Upper lobe of right lung (tissue), 1 donor: ENCODE results near the gene PADI2. TPM values are rescaled to one million over a fixed set of nuclear protein-coding genes. Genes with fewer than 3 reads are reported as not detected.

Experiments
- ATAC-seq: fragments of 200-7000 bp; cut with Tn5 transposase; one replicate; pipeline ENCODE4 v1.9.1; 2020; ENCODE audit warnings: mild to moderate bottlenecking, moderate library complexity
- DNase-seq: peaks from one replicate; pipeline ENCODE4 v3.0.0-alpha.2; 2020
- H3K27ac ChIP-seq: fragments of 200-600 bp; one replicate; pipeline ENCODE4 v1.8.0; 2022
- H3K27me3 ChIP-seq: fragments of 200-600 bp; one replicate; pipeline ENCODE4 v1.8.0; 2022; ENCODE audit warnings: mild to moderate bottlenecking
- H3K36me3 ChIP-seq: fragments of 200-600 bp; one replicate; pipeline ENCODE4 v1.8.0; 2022
- H3K4me1 ChIP-seq: fragments of 200-600 bp; one replicate; pipeline ENCODE4 v1.8.0; 2022
- H3K4me3 ChIP-seq: fragments of 200-600 bp; one replicate; pipeline ENCODE4 v1.8.0; 2022; ENCODE audit warnings: mild to moderate bottlenecking
- H3K9me3 ChIP-seq: fragments of 200-600 bp; one replicate; pipeline ENCODE4 v1.8.0; 2022
- CTCF ChIP-seq: fragments of 200-600 bp; IDR thresholded peaks from one replicate; pipeline ENCODE4 v1.8.0; 2022; ENCODE audit warnings: antibody characterized with exemption
- intact Hi-C: fragments of 100-400 bp; cut with DNase I; formaldehyde crosslinking; loops from one replicate; pipeline ENCODE4 v1.11.0; 2022
- total RNA-seq: library from RNA; stranded (reverse); fragmentation: NEBNext Ultra II Directional; extraction: Animal tissue kit (Norgen Biotek cat#: 25700); gene quantifications from one replicate; pipeline ENCODE4 v1.2.1, GENCODE V29; 2021
- donor health status: DM: no; HTN: yes; CAD: no; lungs with severe emphysema.

PADI2 gene
- total RNA-seq, 1 donor from 2014 or later: 20.0 TPM

- ATAC-seq: no peak
- TF ChIP-seq CTCF: no peak
- H3K27ac ChIP-seq: no peak overlapping the region
- no peaks in the 10 kb centered on the region for H3K36me3 ChIP-seq
- DNase-seq: no peak
- no peaks in the 10 kb centered on the region for H3K27me3 ChIP-seq
- intact Hi-C loops: no loop called here
- H3K9me3 ChIP-seq: no peaks in the 10 kb centered on the region
- H3K4me1 ChIP-seq: peaks cover 7% of the 10 kb centered on the region
- H3K4me3 ChIP-seq: no peak overlapping the region
These were observed 17.0 kb downstream of the PADI2 start for GRCh38 chr1:17102232-17102631.

GRCh38 chr1:17101261-17101660 is 18.0 kb downstream of the PADI2 start:
- Histone ChIP-seq H3K4me1 (peaks cover 7% of the 10 kb centered on the region), H3K36me3 (no peaks in the 10 kb centered on the region), H3K27me3 (no peaks in the 10 kb centered on the region), H3K27ac (no peak overlapping the region), H3K4me3 (no peak overlapping the region), H3K9me3 (no peaks in the 10 kb centered on the region)
- no peak for DNase-seq
- ATAC-seq: no peak
- intact Hi-C loops: no loop called here
- no peak for TF ChIP-seq CTCF

GRCh38 chr1:17099616-17100340 is 19.5 kb downstream of the PADI2 start:
- DNase-seq (no peak), ATAC-seq (no peak)
- no peaks in the 10 kb centered on the region for H3K27me3 ChIP-seq
- H3K4me3 ChIP-seq: no peak overlapping the region
- H3K27ac ChIP-seq: no peak overlapping the region
- H3K36me3 ChIP-seq: no peaks in the 10 kb centered on the region
- peaks cover 7% of the 10 kb centered on the region for H3K4me1 ChIP-seq
- no peak for TF ChIP-seq CTCF
- intact Hi-C loops: no loop called here
- no peaks in the 10 kb centered on the region for H3K9me3 ChIP-seq

GRCh38 chr1:17098446-17099317 is 20.6 kb downstream of the PADI2 start:
- intact Hi-C loops: no loop called here
- DNase-seq (no peak), ATAC-seq (peak; percentile 44)
- no peak overlapping the region for H3K4me3 ChIP-seq
- no peaks in the 10 kb centered on the region for H3K9me3 ChIP-seq
- no peaks in the 10 kb centered on the region for H3K36me3 ChIP-seq
- H3K4me1 ChIP-seq: peaks cover 7% of the 10 kb centered on the region
- peak overlapping the region; percentile 25 for H3K27ac ChIP-seq
- no peak for TF ChIP-seq CTCF
- no peaks in the 10 kb centered on the region for H3K27me3 ChIP-seq

GRCh38 chr1:17097787-17098186 is 21.5 kb downstream of the PADI2 start:
- intact Hi-C loops: no loop called here
- no peaks in the 10 kb centered on the region for H3K27me3 ChIP-seq

More at GRCh38 chr1:17097787-17098186, 21.5 kb downstream of the PADI2 start:
- Histone ChIP-seq H3K4me3 (no peak overlapping the region), H3K9me3 (no peaks in the 10 kb centered on the region), H3K36me3 (no peaks in the 10 kb centered on the region), H3K27ac (no peak overlapping the region), H3K4me1 (peaks cover 7% of the 10 kb centered on the region)
- ATAC-seq: peak; percentile 45
- TF ChIP-seq CTCF: no peak
- no peak for DNase-seq
